AML-193 (cell line): ENCODE measurements around the gene SH3BGR.
"Not testable (repeated sequence)": the region's sequence is repeated elsewhere in the genome, so short reads cannot be mapped to it uniquely, and the experiment has no call there.

Experiments
- DNase-seq, 2 experiments: peaks; one replicate each; lab custom pipeline; 2025; lab: John Stamatoyannopoulos, UW

SH3BGR gene

GRCh38 chr21:39515684-39516472 lies 64.1 kb downstream of the SH3BGR start:
- DNase-seq, result no peak

- peak; percentile 32 to 35 for DNase-seq
These were observed 66.5 kb downstream of the SH3BGR start for GRCh38 chr21:39518055-39518846.

GRCh38 chr21:39518847-39519210 lies 67.1 kb downstream of the SH3BGR start:
- no peak for DNase-seq

- no peak for DNase-seq
These were observed 68.1 kb downstream of the SH3BGR start for GRCh38 chr21:39519835-39520234.

- no peak for DNase-seq
These were observed 71.6 kb downstream of the SH3BGR start for GRCh38 chr21:39523399-39523798.

GRCh38 chr21:39523915-39524314 lies 72.1 kb downstream of the SH3BGR start:
- DNase-seq, result no peak

- no peak for DNase-seq
These were observed 73.4 kb downstream of the SH3BGR start for GRCh38 chr21:39525129-39525528.

- no peak for DNase-seq
These were observed 73.8 kb downstream of the SH3BGR start for GRCh38 chr21:39525601-39526000.

GRCh38 chr21:39527067-39527595 lies 75.4 kb downstream of the SH3BGR start:
- DNase-seq, result no peak

- DNase-seq, result no peak
These were observed 76.1 kb downstream of the SH3BGR start for GRCh38 chr21:39527664-39528381.

GRCh38 chr21:39529026-39529425 lies 77.3 kb downstream of the SH3BGR start:
- DNase-seq, result no peak

- DNase-seq, result no peak
These were observed 79.3 kb downstream of the SH3BGR start for GRCh38 chr21:39531064-39531463.

- no peak for DNase-seq
These were observed 80.1 kb downstream of the SH3BGR start for GRCh38 chr21:39531840-39532239.

- no peak for DNase-seq
These were observed 82.0 kb downstream of the SH3BGR start for GRCh38 chr21:39533545-39534380.

- DNase-seq, result no peak
These were observed 84.1 kb downstream of the SH3BGR start for GRCh38 chr21:39535646-39536437.

- no peak for DNase-seq
These were observed 85.1 kb downstream of the SH3BGR start for GRCh38 chr21:39536835-39537234.

GRCh38 chr21:39537571-39537970 lies 85.8 kb downstream of the SH3BGR start:
- DNase-seq, result no peak

- DNase-seq, result no peak
These were observed 86.8 kb downstream of the SH3BGR start for GRCh38 chr21:39538453-39539042.

- DNase-seq, result not testable (repeated sequence)
These were observed 88.6 kb downstream of the SH3BGR start for GRCh38 chr21:39540367-39540766.

- DNase-seq, result no peak
These were observed 91.0 kb downstream of the SH3BGR start for GRCh38 chr21:39542736-39543135.
